WERI-Rb-1 (cell line): ENCODE results near the gene NPB.

ENCODE experiments used
- DNase-seq: peaks from one replicate; pipeline ENCODE4 v3.0.0-alpha.2; 2020
- H3K27ac ChIP-seq: fragments of 250-450 bp; sonication (Bioruptor Pico); 2 replicates; pipeline ENCODE4 v1.5.1; 2020; ENCODE audit warnings: mild to moderate bottlenecking, moderate library complexity
- H3K27me3 ChIP-seq: fragments of 250-450 bp; sonication (Bioruptor Pico); 2 replicates; pipeline ENCODE4 v1.5.1; 2021; ENCODE audit warnings: mild to moderate bottlenecking, low read depth, moderate library complexity; ENCODE audit not compliant: insufficient read depth, severe bottlenecking
- H3K36me3 ChIP-seq: fragments of 250-450 bp; sonication (Bioruptor Pico); 2 replicates; pipeline ENCODE4 v1.5.1; 2020; ENCODE audit warnings: mild to moderate bottlenecking, moderate library complexity
- H3K4me3 ChIP-seq: 2 replicates; pipeline ENCODE4 v1.5.1; 2011; ENCODE audit warnings: low read depth, mild to moderate bottlenecking, control low read depth, low read length
- H3K9me3 ChIP-seq: fragments of 250-450 bp; sonication (Bioruptor Pico); 2 replicates; pipeline ENCODE4 v1.5.1; 2021; ENCODE audit warnings: mild to moderate bottlenecking, moderate library complexity; ENCODE audit not compliant: severe bottlenecking
- CTCF ChIP-seq: IDR thresholded peaks from 2 replicates; pipeline ENCODE4 v1.5.1; 2011; ENCODE audit warnings: low read depth, mild to moderate bottlenecking, control low read depth, inconsistent platforms, low read length

Gene NPB

GRCh38 chr17:81869221-81870130 is 32.6 kb upstream of the NPB start:
- Histone ChIP-seq H3K36me3 (peaks cover 50% of the 10 kb centered on the region), H3K9me3 (no peaks in the 10 kb centered on the region), H3K27me3 (no peaks in the 10 kb centered on the region), H3K4me3 (peak overlapping the region; percentile 89), H3K27ac (peak overlapping the region; percentile 56)
- peak; percentile 94 for TF ChIP-seq CTCF
- DNase-seq = peak; percentile 76

DNA sequence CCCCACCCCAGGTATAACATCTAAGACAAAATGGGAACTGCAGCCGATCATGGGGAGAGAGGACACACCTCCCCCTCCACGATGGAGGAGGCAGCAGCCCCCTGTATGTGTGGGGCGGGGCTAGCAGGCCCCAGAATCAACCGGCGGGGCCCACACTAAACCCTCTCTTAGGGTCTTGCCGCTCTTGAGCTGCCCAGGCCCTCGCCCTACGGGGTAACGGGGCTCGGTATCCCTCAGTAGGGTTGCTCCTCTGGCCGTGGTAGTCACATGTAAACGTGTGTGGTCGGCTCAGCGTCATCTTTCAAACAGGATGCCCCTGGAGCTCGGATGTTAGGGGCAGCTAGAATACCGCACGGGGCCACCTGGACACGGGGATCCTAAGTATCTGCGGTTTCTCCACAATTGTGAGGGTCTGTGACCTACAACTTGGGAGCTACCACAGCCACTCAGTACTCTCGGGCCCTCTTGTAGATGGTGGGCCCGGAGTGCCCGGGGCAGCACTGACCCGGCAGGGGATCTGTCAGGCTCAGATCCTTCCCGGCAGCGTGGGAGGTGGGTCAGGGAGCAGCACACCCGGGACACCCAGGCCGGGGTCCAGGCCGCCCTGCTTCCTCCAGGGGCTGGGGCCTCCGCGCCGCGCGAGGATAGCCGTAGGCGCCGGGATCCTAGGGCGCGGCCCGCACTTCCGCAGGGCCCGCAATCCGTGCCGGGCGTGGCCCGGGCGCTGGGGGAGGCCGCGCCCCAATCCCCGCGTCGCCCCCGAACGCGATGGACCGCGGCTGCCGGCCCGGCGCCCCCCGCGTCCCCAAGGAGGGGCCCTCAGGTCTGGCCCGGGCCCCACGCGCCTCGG is 31.7 kb upstream of the NPB start:
- H3K4me3 ChIP-seq = peak overlapping the region; percentile 89
- TF ChIP-seq CTCF = no peak
- no peaks in the 10 kb centered on the region for H3K9me3 ChIP-seq
- H3K27ac ChIP-seq = peak overlapping the region; percentile 56
- DNase-seq = no peak
- H3K27me3 ChIP-seq = no peaks in the 10 kb centered on the region
- peaks cover 48% of the 10 kb centered on the region for H3K36me3 ChIP-seq

- H3K36me3 ChIP-seq = peaks cover 45% of the 10 kb centered on the region
- no peak for DNase-seq
- peak within 1 kb of the TSS; percentile 94 for H3K4me3 ChIP-seq
- H3K27me3 ChIP-seq = no peaks in the 10 kb centered on the region
- H3K9me3 ChIP-seq = no peaks in the 10 kb centered on the region
- TF ChIP-seq CTCF = no peak
- H3K27ac ChIP-seq = peak within 1 kb of the TSS; percentile 98
These were observed 31.1 kb upstream of the NPB start, which contains the start of gene ARHGDIA for GRCh38 chr17:81870981-81871386. TSS of gene ARHGDIA (minus strand) at chr17:81871337. CDS start at chr17:81869930, 1,407 bp downstream.

- Histone ChIP-seq H3K27ac (peak overlapping the region; percentile 98), H3K9me3 (no peaks in the 10 kb centered on the region), H3K36me3 (peaks cover 45% of the 10 kb centered on the region), H3K4me3 (peak overlapping the region; percentile 94), H3K27me3 (no peaks in the 10 kb centered on the region)
- TF ChIP-seq CTCF = peak; percentile 68
- peak; percentile 97 for DNase-seq
These were observed 30.4 kb upstream of the NPB start for GRCh38 chr17:81871387-81872230.

GRCh38 chr17:81877569-81877968 is 24.5 kb upstream of the NPB start:
- Histone ChIP-seq H3K27me3 (no peaks in the 10 kb centered on the region), H3K36me3 (peaks cover 54% of the 10 kb centered on the region), H3K4me3 (no peak overlapping the region), H3K9me3 (no peaks in the 10 kb centered on the region), H3K27ac (no peak overlapping the region)
- DNase-seq = no peak
- TF ChIP-seq CTCF = no peak
